Neuronal stem cell (in vitro differentiated cells): ENCODE data around the gene ZNF343.

Source experiments
- DNase-seq: peaks from one replicate; pipeline ENCODE4 v3.0.0-alpha.2; 2013; ENCODE audit warnings: low spot score
- H2AFZ ChIP-seq: one replicate; pipeline ENCODE4 v1.6.1; 2013; ENCODE audit warnings: mild to moderate bottlenecking, low read length, inconsistent platforms
- H2AK5ac ChIP-seq: 2 replicates; pipeline ENCODE4 v1.6.1; 2013; ENCODE audit warnings: low read depth, mild to moderate bottlenecking, inconsistent platforms, low read length, moderate library complexity, mixed read lengths
- H2BK120ac ChIP-seq: 2 replicates; pipeline ENCODE4 v1.6.1; 2013; ENCODE audit warnings: low read depth, mild to moderate bottlenecking, inconsistent platforms, low read length, moderate library complexity, mixed read lengths
- H2BK12ac ChIP-seq: one replicate; pipeline ENCODE4 v1.6.1; 2013; ENCODE audit warnings: low read length, inconsistent platforms
- H2BK15ac ChIP-seq: 2 replicates; pipeline ENCODE4 v1.6.1; 2013; ENCODE audit warnings: mild to moderate bottlenecking, low read length, inconsistent platforms, mixed read lengths
- H2BK5ac ChIP-seq: one replicate; pipeline ENCODE4 v1.6.1; 2013; ENCODE audit warnings: inconsistent platforms, mild to moderate bottlenecking, low read length, moderate library complexity
- H3K14ac ChIP-seq: one replicate; pipeline ENCODE4 v1.6.1; 2013; ENCODE audit warnings: low read length, inconsistent platforms
- H3K18ac ChIP-seq: 2 replicates; pipeline ENCODE4 v1.6.1; 2013; ENCODE audit warnings: low read length, inconsistent platforms
- H3K23ac ChIP-seq: 2 replicates; pipeline ENCODE4 v1.6.1; 2013; ENCODE audit warnings: low read depth, mild to moderate bottlenecking, mixed read lengths, low read length, inconsistent platforms; ENCODE audit not compliant: poor library complexity
- H3K27ac ChIP-seq: replicated peaks from 3 replicates; pipeline ENCODE4 v1.5.1; 2013; ENCODE audit warnings: low read length, inconsistent platforms
- H3K27me3 ChIP-seq, 3 experiments: 2 replicates each; pipeline ENCODE4 v1.6.1; 2013; ENCODE audit warnings: low read length in 3 of 3, mild to moderate bottlenecking in 2 of 3, inconsistent platforms in 1 of 3, low read depth in 1 of 3, mixed read lengths in 1 of 3, moderate library complexity in 1 of 3; ENCODE audit not compliant: control insufficient read depth in 3 of 3, insufficient read depth in 3 of 3
- H3K36me3 ChIP-seq, 2 donors: replicated peaks in 1 of 2; 2 replicates each; pipeline ENCODE4 v1.6.1; 2013; ENCODE audit warnings: low read length in 2 of 2; ENCODE audit not compliant: control insufficient read depth in 2 of 2, insufficient read depth in 2 of 2
- H3K4ac ChIP-seq: 2 replicates; pipeline ENCODE4 v1.6.1; 2013; ENCODE audit warnings: inconsistent platforms, mild to moderate bottlenecking, low read length, moderate library complexity
- H3K4me1 ChIP-seq, 2 donors: 1 replicate in 1 of 2; 2 replicates in 1 of 2; pipeline ENCODE4 v1.6.1; 2013; ENCODE audit warnings: low read length in 2 of 2, low read depth in 1 of 2; ENCODE audit not compliant: control insufficient read depth in 2 of 2, insufficient read depth in 1 of 2
- H3K4me2 ChIP-seq: one replicate; pipeline ENCODE4 v1.6.1; 2013; ENCODE audit warnings: mild to moderate bottlenecking, low read length, inconsistent platforms; ENCODE audit not compliant: insufficient read depth, poor library complexity, severe bottlenecking
- H3K4me3 ChIP-seq, 2 donors: 2 replicates each; pipeline ENCODE4 v1.5.1; 2013; ENCODE audit warnings: low read length in 2 of 2, mild to moderate bottlenecking in 2 of 2, inconsistent platforms in 1 of 2, moderate library complexity in 1 of 2
- H3K79me1 ChIP-seq: one replicate; pipeline ENCODE4 v1.6.1; 2013; ENCODE audit warnings: low read depth, mild to moderate bottlenecking, inconsistent platforms, low read length, moderate library complexity
- H3K9ac ChIP-seq: one replicate; pipeline ENCODE4 v1.6.1; 2013; ENCODE audit warnings: mild to moderate bottlenecking, low read depth, low read length, inconsistent platforms; ENCODE audit not compliant: poor library complexity
- H3K9me3 ChIP-seq, 2 donors: replicated peaks in 1 of 2; 2 replicates each; pipeline versions ENCODE3 to v1.6.1; 2013; ENCODE audit warnings: low read length in 2 of 2, mild to moderate bottlenecking in 2 of 2, inconsistent platforms in 1 of 2, low read depth in 1 of 2, mixed read lengths in 1 of 2, moderate library complexity in 1 of 2; ENCODE audit not compliant: control insufficient read depth in 2 of 2, insufficient read depth in 1 of 2
- H4K8ac ChIP-seq: one replicate; pipeline ENCODE4 v1.6.1; 2013; ENCODE audit warnings: low read depth, mild to moderate bottlenecking, inconsistent platforms, low read length, moderate library complexity
- H4K91ac ChIP-seq: one replicate; pipeline ENCODE4 v1.6.1; 2013; ENCODE audit warnings: low read length, low read depth, mild to moderate bottlenecking, inconsistent platforms; ENCODE audit not compliant: poor library complexity
- WGBS, 2 donors: extraction: QIAGEN DNeasy Blood & Tissue Kit; methylation state at CpG; one replicate each; pipeline ENCODE4 v1.1.7; 2013; ENCODE audit warnings: missing lambda C conversion rate in 2 of 2, mixed read lengths in 1 of 2; ENCODE audit not compliant: insufficient read length in 2 of 2, insufficient replicate concordance in 1 of 2; ENCODE audit errors: extremely low coverage in 2 of 2; 5-methylcytosine and 5-hydroxymethylcytosine counted together

Gene ZNF343

DNA sequence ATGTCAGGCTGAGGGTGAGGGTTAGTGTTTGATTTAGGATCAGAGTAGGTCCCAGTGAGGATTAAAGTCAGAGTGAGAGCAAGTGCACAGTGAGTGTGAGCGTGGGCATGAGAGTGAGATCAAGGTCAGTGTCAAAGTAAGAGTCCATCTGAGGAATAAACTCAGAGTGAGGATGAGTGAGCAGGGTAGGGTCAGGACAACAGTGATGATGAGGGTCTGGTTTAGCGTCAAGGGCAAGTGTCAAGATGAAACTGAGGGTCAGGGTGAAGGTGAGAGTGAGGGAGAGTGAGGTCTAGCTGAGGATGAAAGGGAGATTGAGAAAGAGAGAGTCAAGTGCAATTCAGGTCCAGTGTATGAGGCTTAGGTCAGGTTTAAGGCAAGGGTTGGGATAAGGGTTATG, 7.7 kb upstream of the ZNF343 start:
- Histone ChIP-seq H3K27me3 (peaks cover 0 to 14% (median 0%) of the 10 kb centered on the region in 3 experiments), H4K8ac (no peak overlapping the region), H3K36me3 (no peaks in the 10 kb centered on the region), H3K27ac (no peak overlapping the region), H2AFZ (no peak overlapping the region), H2BK5ac (no peak overlapping the region), H3K4ac (no peak overlapping the region), H2BK120ac (no peak overlapping the region), H3K79me1 (no peaks in the 10 kb centered on the region), H2BK15ac (no peak overlapping the region), H3K23ac (no peak overlapping the region), H4K91ac (no peak overlapping the region), H3K4me1 (no peaks in the 10 kb centered on the region), H3K4me2 (no peak overlapping the region), H3K4me3 (peak overlapping the region in 1 of 2 donors; percentile 27), H3K18ac (no peak overlapping the region), H2BK12ac (no peak overlapping the region), H2AK5ac (no peak overlapping the region), H3K9me3 (no peaks in the 10 kb centered on the region), H3K14ac (no peak overlapping the region), H3K9ac (no peak overlapping the region)
- WGBS, 2 donors, result no CpG with 5 or more reads among the region's 2 CpGs
- DNase-seq, result no peak

DNA sequence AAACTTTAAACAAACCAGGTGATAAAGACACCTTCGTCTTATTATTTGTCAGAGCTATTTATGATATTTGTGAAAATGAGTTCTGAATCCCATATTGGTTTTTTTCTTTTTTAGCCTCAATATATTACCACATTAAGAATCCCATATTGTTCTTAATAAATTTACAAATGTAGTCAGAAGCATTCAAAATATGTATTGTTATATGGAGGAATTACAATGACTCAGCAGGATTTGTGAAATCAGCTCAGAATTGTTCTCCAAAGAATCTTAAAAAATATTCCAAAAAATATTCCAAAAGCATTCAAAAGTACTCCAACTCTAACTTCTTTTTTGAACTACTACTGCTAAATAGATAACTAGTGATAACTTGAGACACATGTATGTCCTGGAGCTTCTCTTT, 6.5 kb upstream of the ZNF343 start:
- DNase-seq, result no peak
- peaks cover 0 to 11% (median 0%) of the 10 kb centered on the region in 3 experiments for H3K27me3 ChIP-seq
- no peak overlapping the region for H2AFZ ChIP-seq
- H3K4me3 ChIP-seq, result no peak overlapping the region
- no CpG with 5 or more reads among the region's 1 CpG for WGBS, 2 donors
- no peak overlapping the region for H2BK120ac ChIP-seq
- H3K36me3 ChIP-seq, result no peaks in the 10 kb centered on the region
- no peak overlapping the region for H3K18ac ChIP-seq
- H3K9ac ChIP-seq, result no peak overlapping the region
- no peak overlapping the region for H3K23ac ChIP-seq
- H4K8ac ChIP-seq, result no peak overlapping the region
- no peak overlapping the region for H3K4me2 ChIP-seq
- no peak overlapping the region for H2BK12ac ChIP-seq
- H3K14ac ChIP-seq, result no peak overlapping the region
- H2AK5ac ChIP-seq, result no peak overlapping the region
- no peak overlapping the region for H2BK5ac ChIP-seq
- no peak overlapping the region for H4K91ac ChIP-seq
- no peak overlapping the region for H3K4ac ChIP-seq
- no peaks in the 10 kb centered on the region for H3K4me1 ChIP-seq
- no peaks in the 10 kb centered on the region for H3K9me3 ChIP-seq
- no peak overlapping the region for H3K27ac ChIP-seq
- no peaks in the 10 kb centered on the region for H3K79me1 ChIP-seq
- no peak overlapping the region for H2BK15ac ChIP-seq

DNA sequence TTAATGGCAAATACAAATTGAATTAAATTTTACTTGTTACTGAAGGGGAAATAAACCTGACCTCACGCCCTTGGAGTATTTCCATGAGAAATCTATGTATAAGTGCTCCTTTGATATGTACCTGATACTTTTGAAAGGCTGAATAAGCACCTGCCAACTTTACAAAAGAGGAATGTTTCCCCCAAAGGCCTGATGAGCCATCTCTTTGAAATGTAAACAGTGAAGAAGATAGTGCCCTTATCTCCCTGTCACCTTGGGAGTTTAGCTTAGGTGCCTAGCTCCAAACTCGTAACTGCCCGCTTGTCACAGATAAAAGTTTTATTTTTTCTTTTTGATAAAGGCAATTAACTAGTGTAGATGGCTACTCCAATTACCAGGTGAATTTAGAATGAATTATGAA, 1.1 kb upstream of the ZNF343 start:
- no peak overlapping the region for H3K4me2 ChIP-seq
- H3K14ac ChIP-seq, result no peak overlapping the region
- no peak overlapping the region for H3K9ac ChIP-seq
- H3K79me1 ChIP-seq, result peaks cover 4% of the 10 kb centered on the region
- no peak overlapping the region for H3K27ac ChIP-seq
- no peak overlapping the region for H3K23ac ChIP-seq
- no CpG with 5 or more reads among the region's 3 CpGs for WGBS, 2 donors
- H2BK5ac ChIP-seq, result no peak overlapping the region
- no peak for DNase-seq
- no peak overlapping the region for H2AFZ ChIP-seq
- H3K4me3 ChIP-seq, result peak overlapping the region in 1 of 2 donors; percentile 56
- H3K27me3 ChIP-seq, result peaks cover 0 to 5% (median 0%) of the 10 kb centered on the region in 3 experiments
- no peak overlapping the region for H2BK120ac ChIP-seq
- no peak overlapping the region for H2BK12ac ChIP-seq
- no peak overlapping the region for H4K8ac ChIP-seq
- H3K4me1 ChIP-seq, result peaks cover 5 to 9% of the 10 kb centered on the region in 2 donors
- H2AK5ac ChIP-seq, result no peak overlapping the region
- H3K18ac ChIP-seq, result no peak overlapping the region
- H4K91ac ChIP-seq, result no peak overlapping the region
- H3K36me3 ChIP-seq, result no peaks in the 10 kb centered on the region
- no peak overlapping the region for H2BK15ac ChIP-seq
- H3K4ac ChIP-seq, result no peak overlapping the region
- H3K9me3 ChIP-seq, result no peaks in the 10 kb centered on the region

DNA sequence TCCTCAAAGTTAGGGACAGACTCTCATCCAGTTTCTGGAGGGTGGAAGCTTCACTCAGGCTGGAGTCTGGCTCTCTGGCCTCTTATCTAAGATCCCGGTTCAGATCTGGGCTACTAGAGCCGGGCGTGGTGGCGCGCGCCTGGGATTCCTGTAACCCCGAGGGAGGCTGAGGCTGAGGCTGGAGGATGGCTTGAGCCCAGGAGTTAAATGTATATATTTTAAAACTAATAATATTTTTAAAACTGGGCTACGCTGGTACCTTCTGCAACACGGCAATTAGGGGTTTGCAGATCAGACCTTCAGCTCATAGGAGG, 710 bp upstream of the ZNF343 start:
- no CpG with 5 or more reads among the region's 9 CpGs for WGBS, 2 donors
- DNase-seq, result no peak

More for the DNA sequence above, 710 bp upstream of the ZNF343 start:
- Histone ChIP-seq H2BK15ac (no peak overlapping the region), H3K18ac (peak overlapping the region; percentile 73), H2BK120ac (no peak overlapping the region), H3K23ac (no peak overlapping the region), H3K4me1 (peaks cover 5 to 9% of the 10 kb centered on the region in 2 donors), H3K4me2 (peak overlapping the region; percentile 83), H2AFZ (peak overlapping the region; percentile 89), H3K27me3 (peaks cover 0 to 5% (median 0%) of the 10 kb centered on the region in 3 experiments), H2BK12ac (no peak overlapping the region), H2AK5ac (no peak overlapping the region), H3K4me3 (peak overlapping the region; percentile 56 to 96), H4K8ac (no peak overlapping the region), H3K27ac (no peak overlapping the region), H3K9ac (peak overlapping the region; percentile 87), H3K36me3 (no peaks in the 10 kb centered on the region), H3K14ac (no peak overlapping the region), H4K91ac (no peak overlapping the region), H3K79me1 (peaks cover 4% of the 10 kb centered on the region), H3K4ac (no peak overlapping the region), H3K9me3 (no peaks in the 10 kb centered on the region), H2BK5ac (no peak overlapping the region)
